CD4-positive, CD25-positive, alpha-beta regulatory T cell (primary cell): ENCODE data around the gene NAV3. TPM values are rescaled to one million over a fixed set of nuclear protein-coding genes. Genes with fewer than 3 reads are reported as not detected.

Experiments
- ATAC-seq, 2 donors: fragments of 150-1000 bp; cut with Tn5 transposase; one replicate each; pipeline ENCODE4 v1.10.0; 2021; ENCODE audit warnings: low read depth in 2 of 2, moderate number of reproducible peaks in 2 of 2, moderate library complexity in 1 of 2
- DNase-seq, 3 donors: peaks; one replicate each; pipeline versions ENCODE4 v3.0.0 to v3.0.0-alpha.2; 2012 to 2022; ENCODE audit warnings: mixed read lengths in 1 of 3
- H3K27ac ChIP-seq: one replicate; pipeline ENCODE4 v1.7.0; 2013; ENCODE audit warnings: mild to moderate bottlenecking, low read length; ENCODE audit not compliant: insufficient read depth, poor library complexity, severe bottlenecking
- H3K27me3 ChIP-seq: one replicate; pipeline ENCODE4 v1.7.0; 2013; ENCODE audit warnings: low read length; ENCODE audit not compliant: control insufficient read depth, insufficient read depth
- H3K36me3 ChIP-seq: one replicate; pipeline ENCODE4 v1.7.0; 2013; ENCODE audit warnings: mild to moderate bottlenecking, low read length, moderate library complexity; ENCODE audit not compliant: control insufficient read depth, insufficient read depth
- H3K4me1 ChIP-seq: 2 replicates; pipeline ENCODE4 v1.7.0; 2013; ENCODE audit warnings: mild to moderate bottlenecking, low read length; ENCODE audit not compliant: insufficient read depth, control insufficient read depth, poor library complexity, severe bottlenecking
- H3K4me3 ChIP-seq: one replicate; pipeline ENCODE4 v1.7.0; 2013; ENCODE audit warnings: low read depth, mild to moderate bottlenecking, low read length, moderate library complexity
- H3K9me3 ChIP-seq, 2 experiments: 1 replicate in 1 of 2; 2 replicates in 1 of 2; pipeline ENCODE4 v1.7.0; 2013; ENCODE audit warnings: low read length in 2 of 2, mild to moderate bottlenecking in 1 of 2, moderate library complexity in 1 of 2; ENCODE audit not compliant: control insufficient read depth in 2 of 2
- H3K27ac Mint-ChIP-seq, 3 donors: one replicate each; pipeline ENCODE4 v1.8.0; 2020 to 2022; ENCODE audit warnings: mild to moderate bottlenecking in 3 of 3, mixed read lengths in 3 of 3, moderate library complexity in 2 of 3
- H3K27me3 Mint-ChIP-seq: one replicate; pipeline ENCODE4 v1.8.0; 2022; ENCODE audit warnings: mild to moderate bottlenecking, mixed read lengths
- H3K36me3 Mint-ChIP-seq: one replicate; pipeline ENCODE4 v1.8.0; 2020; ENCODE audit warnings: mixed read lengths
- H3K4me1 Mint-ChIP-seq, 4 donors: one replicate each; pipeline ENCODE4 v1.8.0; 2020 to 2022; ENCODE audit warnings: mixed read lengths in 4 of 4, mild to moderate bottlenecking in 1 of 4
- H3K4me3 Mint-ChIP-seq, 4 donors: one replicate each; pipeline ENCODE4 v1.8.0; 2020 to 2022; ENCODE audit warnings: mild to moderate bottlenecking in 4 of 4, mixed read lengths in 4 of 4, moderate library complexity in 3 of 4
- H3K9me3 Mint-ChIP-seq, 7 donors: one replicate each; pipeline ENCODE4 v1.8.0; 2020 to 2022; ENCODE audit warnings: mixed read lengths in 7 of 7, mild to moderate bottlenecking in 3 of 7, moderate library complexity in 2 of 7
- polyA plus RNA-seq, 4 donors: library from polyadenylated mRNA; unstranded; fragments of 300-500 nt; fragmentation: Illumina TruSeq; gene quantifications; one replicate each; pipeline ENCODE4 v1.2.3, GENCODE V29; 2021
- total RNA-seq: library from RNA; stranded (reverse); gene quantifications from one replicate; pipeline ENCODE4 v1.2.3, GENCODE V29; 2022

NAV3 gene
- total and polyA plus RNA-seq, 5 donors from 2014 or later = not detected

- Mint-ChIP-seq H3K27ac (no peak overlapping the region), H3K4me1 (no peaks in the 10 kb centered on the region), H3K9me3 (peaks cover 0 to 12% (median 2%) of the 10 kb centered on the region in 7 donors), H3K4me3 (no peak overlapping the region), H3K36me3 (no peaks in the 10 kb centered on the region), H3K27me3 (no peaks in the 10 kb centered on the region)
- Histone ChIP-seq H3K9me3 (no peaks in the 10 kb centered on the region), H3K4me3 (no peak overlapping the region), H3K27me3 (no peaks in the 10 kb centered on the region), H3K27ac (no peak overlapping the region), H3K4me1 (no peaks in the 10 kb centered on the region), H3K36me3 (no peaks in the 10 kb centered on the region)
- DNase-seq = no peak
- no peak for ATAC-seq
Observed at GRCh38 chr12:78035901-78036606, 205.4 kb downstream of the NAV3 start.

GRCh38 chr12:78036874-78037273, 206.2 kb downstream of the NAV3 start:
- peaks cover 0 to 8% (median 4%) of the 10 kb centered on the region in 7 donors for H3K9me3 Mint-ChIP-seq
- no peak for ATAC-seq

GRCh38 chr12:78037707-78038106, 207.0 kb downstream of the NAV3 start:
- Mint-ChIP-seq H3K27me3 (no peaks in the 10 kb centered on the region), H3K27ac (no peak overlapping the region)

More at GRCh38 chr12:78036874-78037273, 206.2 kb downstream of the NAV3 start:
- H3K9me3 ChIP-seq = no peaks in the 10 kb centered on the region
- H3K4me1 Mint-ChIP-seq = no peaks in the 10 kb centered on the region
- no peak overlapping the region for H3K4me3 Mint-ChIP-seq
- no peak overlapping the region for H3K27ac ChIP-seq
- no peak for DNase-seq
- no peak overlapping the region for H3K4me3 ChIP-seq
- no peaks in the 10 kb centered on the region for H3K36me3 Mint-ChIP-seq
- H3K36me3 ChIP-seq = no peaks in the 10 kb centered on the region
- no peaks in the 10 kb centered on the region for H3K27me3 ChIP-seq
- no peaks in the 10 kb centered on the region for H3K4me1 ChIP-seq
- H3K27ac Mint-ChIP-seq = no peak overlapping the region
- no peaks in the 10 kb centered on the region for H3K27me3 Mint-ChIP-seq

GRCh38 chr12:78038541-78038940, 207.8 kb downstream of the NAV3 start:
- H3K27me3 Mint-ChIP-seq = no peaks in the 10 kb centered on the region
- Histone ChIP-seq H3K36me3 (no peaks in the 10 kb centered on the region), H3K27ac (no peak overlapping the region), H3K4me3 (no peak overlapping the region), H3K9me3 (no peaks in the 10 kb centered on the region), H3K27me3 (no peaks in the 10 kb centered on the region), H3K4me1 (no peaks in the 10 kb centered on the region)
- H3K4me3 Mint-ChIP-seq = no peak overlapping the region
- H3K4me1 Mint-ChIP-seq = no peaks in the 10 kb centered on the region
- ATAC-seq (no peak), DNase-seq (no peak)
- H3K36me3 Mint-ChIP-seq = no peaks in the 10 kb centered on the region
- H3K27ac Mint-ChIP-seq = no peak overlapping the region
- peaks cover 1 to 9% (median 7%) of the 10 kb centered on the region in 7 donors for H3K9me3 Mint-ChIP-seq

More at GRCh38 chr12:78037707-78038106, 207.0 kb downstream of the NAV3 start:
- no peak overlapping the region for H3K4me3 ChIP-seq
- H3K36me3 ChIP-seq = no peaks in the 10 kb centered on the region
- no peak overlapping the region for H3K27ac ChIP-seq
- H3K36me3 Mint-ChIP-seq = no peaks in the 10 kb centered on the region
- no peaks in the 10 kb centered on the region for H3K27me3 ChIP-seq
- no peak overlapping the region for H3K4me3 Mint-ChIP-seq
- no peaks in the 10 kb centered on the region for H3K9me3 ChIP-seq
- no peaks in the 10 kb centered on the region for H3K4me1 Mint-ChIP-seq
- H3K9me3 Mint-ChIP-seq = peaks cover 0 to 8% (median 6%) of the 10 kb centered on the region in 7 donors
- no peaks in the 10 kb centered on the region for H3K4me1 ChIP-seq
- ATAC-seq (no peak), DNase-seq (no peak)

GRCh38 chr12:78038986-78039385, 208.3 kb downstream of the NAV3 start:
- H3K4me1 Mint-ChIP-seq = no peaks in the 10 kb centered on the region
- H3K9me3 Mint-ChIP-seq = peaks cover 1 to 11% (median 6%) of the 10 kb centered on the region in 7 donors
- H3K36me3 ChIP-seq = no peaks in the 10 kb centered on the region
- no peaks in the 10 kb centered on the region for H3K36me3 Mint-ChIP-seq
- no peak overlapping the region for H3K4me3 Mint-ChIP-seq
- no peak overlapping the region for H3K27ac Mint-ChIP-seq
- H3K9me3 ChIP-seq = no peaks in the 10 kb centered on the region
- no peaks in the 10 kb centered on the region for H3K27me3 ChIP-seq
- no peak overlapping the region for H3K4me3 ChIP-seq
- H3K27ac ChIP-seq = no peak overlapping the region
- no peaks in the 10 kb centered on the region for H3K4me1 ChIP-seq
- no peaks in the 10 kb centered on the region for H3K27me3 Mint-ChIP-seq
- DNase-seq (no peak), ATAC-seq (no peak)

- Histone ChIP-seq H3K4me3 (no peak overlapping the region), H3K36me3 (no peaks in the 10 kb centered on the region), H3K27ac (no peak overlapping the region), H3K27me3 (no peaks in the 10 kb centered on the region), H3K9me3 (no peaks in the 10 kb centered on the region), H3K4me1 (no peaks in the 10 kb centered on the region)
- Mint-ChIP-seq H3K27ac (no peak overlapping the region), H3K36me3 (no peaks in the 10 kb centered on the region), H3K4me3 (no peak overlapping the region), H3K27me3 (no peaks in the 10 kb centered on the region), H3K4me1 (no peaks in the 10 kb centered on the region), H3K9me3 (peaks cover 1 to 15% (median 8%) of the 10 kb centered on the region in 7 donors)
- ATAC-seq (no peak), DNase-seq (no peak)
Observed at GRCh38 chr12:78040111-78040510, 209.4 kb downstream of the NAV3 start.

GRCh38 chr12:78050790-78051189, 220.1 kb downstream of the NAV3 start:
- Mint-ChIP-seq H3K4me1 (no peaks in the 10 kb centered on the region), H3K9me3 (peaks cover 0 to 29% (median 9%) of the 10 kb centered on the region in 7 donors), H3K27me3 (no peaks in the 10 kb centered on the region), H3K36me3 (no peaks in the 10 kb centered on the region), H3K27ac (no peak overlapping the region), H3K4me3 (no peak overlapping the region)
- Histone ChIP-seq H3K4me1 (no peaks in the 10 kb centered on the region), H3K27ac (no peak overlapping the region), H3K36me3 (no peaks in the 10 kb centered on the region), H3K27me3 (no peaks in the 10 kb centered on the region), H3K4me3 (no peak overlapping the region), H3K9me3 (peaks cover 0 to 7% of the 10 kb centered on the region in 2 experiments)
- no peak for ATAC-seq
- no peak for DNase-seq

GRCh38 chr12:78055545-78055944, 224.9 kb downstream of the NAV3 start:
- DNase-seq = no peak
- H3K4me3 ChIP-seq = no peak overlapping the region
- no peak overlapping the region for H3K27ac ChIP-seq
- H3K27me3 ChIP-seq = no peaks in the 10 kb centered on the region
- no peaks in the 10 kb centered on the region for H3K4me1 Mint-ChIP-seq
- H3K4me3 Mint-ChIP-seq = no peak overlapping the region
- H3K27ac Mint-ChIP-seq = no peak overlapping the region
- ATAC-seq = no peak
- H3K4me1 ChIP-seq = no peaks in the 10 kb centered on the region
- peaks cover 0 to 11% (median 4%) of the 10 kb centered on the region in 7 donors for H3K9me3 Mint-ChIP-seq
- H3K27me3 Mint-ChIP-seq = no peaks in the 10 kb centered on the region
- H3K36me3 Mint-ChIP-seq = no peaks in the 10 kb centered on the region
- no peaks in the 10 kb centered on the region for H3K9me3 ChIP-seq
- no peaks in the 10 kb centered on the region for H3K36me3 ChIP-seq
